Psoas muscle (tissue), 8 donors: ENCODE data around the gene GPATCH2. TPM values are rescaled to one million over a fixed set of nuclear protein-coding genes. Genes with fewer than 3 reads are reported as not detected.

Experiments
- ATAC-seq, 4 donors: fragments of 200-7000 bp; cut with Tn5 transposase; one replicate each; pipeline ENCODE4 v1.9.1; 2020; ENCODE audit warnings: moderate library complexity in 3 of 4, mild to moderate bottlenecking in 2 of 4
- DNase-seq, 2 donors: peaks; one replicate each; pipeline ENCODE4 v3.0.0-alpha.2; 2020
- H3K27ac ChIP-seq: fragments of 200-600 bp; one replicate; pipeline ENCODE4 v1.8.0; 2022
- H3K27me3 ChIP-seq, 3 donors: fragments of 200-600 bp in 1 of 3; one replicate each; pipeline versions ENCODE4 v1.6.1 to v1.8.0; 2013 to 2022; ENCODE audit warnings: low read length in 2 of 3, mild to moderate bottlenecking in 2 of 3, moderate library complexity in 1 of 3; ENCODE audit not compliant: insufficient read depth in 3 of 3
- H3K36me3 ChIP-seq, 2 donors: fragments of 200-600 bp in 1 of 2; one replicate each; pipeline versions ENCODE4 v1.6.1 to v1.8.0; 2013 to 2022; ENCODE audit warnings: low read depth in 1 of 2, mild to moderate bottlenecking in 1 of 2, moderate library complexity in 1 of 2; ENCODE audit not compliant: insufficient read depth in 1 of 2
- H3K4me1 ChIP-seq: fragments of 200-600 bp; one replicate; pipeline ENCODE4 v1.8.0; 2022
- H3K4me3 ChIP-seq: fragments of 200-600 bp; one replicate; pipeline ENCODE4 v1.8.0; 2022; ENCODE audit warnings: mild to moderate bottlenecking
- H3K9me3 ChIP-seq: fragments of 200-600 bp; one replicate; pipeline ENCODE4 v1.8.0; 2022
- WGBS, 3 donors: extraction: QIAGEN DNeasy Blood & Tissue Kit; methylation state at CpG; one replicate each; pipeline versions ENCODE4 v1.1.6 to v1.1.7; 2013; 5-methylcytosine and 5-hydroxymethylcytosine counted together
- intact Hi-C, 2 donors: fragments of 100-400 bp; cut with DNase I; formaldehyde crosslinking; loops; one replicate each; pipeline versions ENCODE4 v1.11.0 to v1.14.2; 2022
- polyA plus RNA-seq, 3 donors: library from polyadenylated mRNA; stranded (reverse); fragments of 200-250 nt; gene quantifications; one replicate each; pipeline ENCODE4 v1.2.3, GENCODE V29; 2013
- total RNA-seq, 4 donors: library from RNA; stranded (reverse); fragmentation: NEBNext Ultra II Directional in 2 of 4; extraction: Animal tissue kit (Norgen Biotek cat#: 25700) in 2 of 4; gene quantifications; one replicate each; pipeline versions ENCODE4 v1.2.1 to v1.2.4, GENCODE V29; 2021 to 2023
- TF ChIP-seq, protein P1 (sequence below): fragments of 200-600 bp; IDR thresholded peaks from one replicate; pipeline ENCODE4 v1.8.0; 2022; ENCODE audit warnings: antibody characterized with exemption
- donor health status: healthy with polysubstance abuse.
- donor health status: DM: no; HTN: no; CAD: no; lungs with moderate emphysema.
- donor health status: Bipolar disorder and iron deficiency.
- donor health status: healthy.
- donor health status: DM: yes; HTN: yes; CAD: no.
- donor health status: DM: no; HTN: no; CAD: no.
- donor health status: DM: no; HTN: no; CAD: no.
- donor health status: DM: yes; HTN: yes; CAD: no.

GPATCH2 gene
- total and polyA plus RNA-seq, 7 donors = 2.4 to 6.1 (median 3.7) TPM

DNA sequence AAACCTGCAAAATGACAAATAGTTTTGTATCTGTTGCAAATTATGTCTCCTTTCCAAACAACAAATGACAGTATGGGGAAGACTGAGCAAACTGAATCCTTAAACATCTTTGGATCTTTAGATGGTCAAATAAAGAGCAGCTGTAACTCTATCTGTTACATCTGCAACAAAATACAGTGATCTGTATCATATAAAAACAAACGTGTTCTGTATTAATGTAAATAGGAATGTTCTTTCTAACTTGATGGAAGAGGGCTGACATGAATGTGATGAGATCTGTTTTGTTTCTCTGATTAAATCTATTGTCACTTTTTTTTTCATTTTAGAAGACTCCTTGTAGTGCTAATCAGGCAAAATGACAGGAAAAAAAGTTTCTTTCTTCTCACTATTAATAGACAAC is 159.5 kb downstream of the GPATCH2 start:
- TF ChIP-seq, protein P1, sequence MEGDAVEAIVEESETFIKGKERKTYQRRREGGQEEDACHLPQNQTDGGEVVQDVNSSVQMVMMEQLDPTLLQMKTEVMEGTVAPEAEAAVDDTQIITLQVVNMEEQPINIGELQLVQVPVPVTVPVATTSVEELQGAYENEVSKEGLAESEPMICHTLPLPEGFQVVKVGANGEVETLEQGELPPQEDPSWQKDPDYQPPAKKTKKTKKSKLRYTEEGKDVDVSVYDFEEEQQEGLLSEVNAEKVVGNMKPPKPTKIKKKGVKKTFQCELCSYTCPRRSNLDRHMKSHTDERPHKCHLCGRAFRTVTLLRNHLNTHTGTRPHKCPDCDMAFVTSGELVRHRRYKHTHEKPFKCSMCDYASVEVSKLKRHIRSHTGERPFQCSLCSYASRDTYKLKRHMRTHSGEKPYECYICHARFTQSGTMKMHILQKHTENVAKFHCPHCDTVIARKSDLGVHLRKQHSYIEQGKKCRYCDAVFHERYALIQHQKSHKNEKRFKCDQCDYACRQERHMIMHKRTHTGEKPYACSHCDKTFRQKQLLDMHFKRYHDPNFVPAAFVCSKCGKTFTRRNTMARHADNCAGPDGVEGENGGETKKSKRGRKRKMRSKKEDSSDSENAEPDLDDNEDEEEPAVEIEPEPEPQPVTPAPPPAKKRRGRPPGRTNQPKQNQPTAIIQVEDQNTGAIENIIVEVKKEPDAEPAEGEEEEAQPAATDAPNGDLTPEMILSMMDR = no peak
- H3K4me3 ChIP-seq = no peak overlapping the region
- ATAC-seq (no peak), DNase-seq (no peak)
- H3K4me1 ChIP-seq = no peaks in the 10 kb centered on the region
- 72 to 79% (median 74%) methylated on average over 1 of the region's 1 CpG for WGBS, 3 donors
- H3K36me3 ChIP-seq = no peaks in the 10 kb centered on the region
- intact Hi-C loops = no loop called here
- H3K27ac ChIP-seq = no peak overlapping the region
- no peaks in the 10 kb centered on the region for H3K27me3 ChIP-seq
- no peaks in the 10 kb centered on the region for H3K9me3 ChIP-seq

- H3K9me3 ChIP-seq = no peaks in the 10 kb centered on the region
- TF ChIP-seq, protein P1 = no peak
- H3K27me3 ChIP-seq = no peaks in the 10 kb centered on the region
- no peak overlapping the region for H3K4me3 ChIP-seq
- no peaks in the 10 kb centered on the region for H3K4me1 ChIP-seq
- WGBS, 3 donors = 62 to 83% (median 70%) methylated on average over 1 of the region's 1 CpG
- no peaks in the 10 kb centered on the region for H3K36me3 ChIP-seq
- DNase-seq = no peak
- no peak overlapping the region for H3K27ac ChIP-seq
- intact Hi-C loops = no loop called here
- no peak for ATAC-seq
Measured at GRCh38 chr1:217469983-217470382, 160.9 kb downstream of the GPATCH2 start.

DNA sequence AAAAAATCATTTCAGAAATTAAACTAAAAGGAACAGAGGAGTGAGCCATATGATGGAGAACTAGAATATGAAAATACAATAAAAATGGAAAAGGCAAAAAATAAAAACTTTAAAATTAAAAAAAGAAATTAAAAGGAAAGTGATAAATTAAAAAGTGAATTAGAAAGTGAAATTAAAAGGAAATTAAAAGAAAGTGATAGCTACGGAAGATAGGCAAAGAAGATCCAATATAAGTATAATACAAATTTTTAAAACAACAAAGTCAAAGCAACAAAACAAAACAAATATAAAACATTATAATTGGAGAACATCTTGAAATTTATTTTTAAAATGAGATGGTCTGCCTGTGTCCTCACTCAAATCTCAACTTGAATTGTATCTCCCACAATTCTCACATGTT is 165.8 kb downstream of the GPATCH2 start:
- no peak overlapping the region for H3K4me3 ChIP-seq
- no peaks in the 10 kb centered on the region for H3K36me3 ChIP-seq
- ATAC-seq (no peak), DNase-seq (no peak)
- no peaks in the 10 kb centered on the region for H3K27me3 ChIP-seq
- TF ChIP-seq, protein P1 = no peak
- intact Hi-C loops = no loop called here
- no peaks in the 10 kb centered on the region for H3K4me1 ChIP-seq
- H3K27ac ChIP-seq = no peak overlapping the region
- no peaks in the 10 kb centered on the region for H3K9me3 ChIP-seq
- 96 to 97% (median 96%) methylated on average over 1 of the region's 1 CpG for WGBS, 3 donors

DNA sequence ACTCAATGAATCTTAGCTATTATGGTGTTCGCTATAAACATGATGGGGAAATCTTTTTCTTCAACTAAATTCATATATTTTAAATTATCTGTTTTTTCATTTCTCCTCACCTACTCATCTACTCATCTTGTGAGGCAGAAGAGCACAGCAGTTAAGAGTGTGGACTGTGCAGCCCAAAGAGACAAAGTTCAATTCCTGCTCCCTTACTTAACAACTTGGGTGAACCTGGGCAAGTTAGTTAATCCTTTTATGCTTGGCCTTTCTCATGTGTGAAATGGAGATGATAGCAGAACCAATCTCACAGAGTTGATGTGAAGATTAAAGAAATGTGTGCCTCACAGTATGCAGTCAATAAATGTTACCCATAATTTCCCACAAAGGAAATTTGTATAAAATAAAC is 168.2 kb downstream of the GPATCH2 start:
- Histone ChIP-seq H3K9me3 (no peaks in the 10 kb centered on the region), H3K27ac (no peak overlapping the region), H3K4me1 (no peaks in the 10 kb centered on the region), H3K4me3 (no peak overlapping the region), H3K36me3 (no peaks in the 10 kb centered on the region), H3K27me3 (no peaks in the 10 kb centered on the region)
- TF ChIP-seq, protein P1 = no peak
- ATAC-seq (no peak), DNase-seq (no peak)
- WGBS, 3 donors = 97 to 100% (median 98%) methylated on average over 1 of the region's 1 CpG
- intact Hi-C loops = no loop called here

- no peak overlapping the region for H3K4me3 ChIP-seq
- H3K27me3 ChIP-seq = no peaks in the 10 kb centered on the region
- ATAC-seq (no peak), DNase-seq (no peak)
- TF ChIP-seq, protein P1 = no peak
- 93 to 96% (median 94%) methylated on average over 2 of the region's 2 CpGs for WGBS, 3 donors
- no peak overlapping the region for H3K27ac ChIP-seq
- intact Hi-C loops = no loop called here
- H3K4me1 ChIP-seq = no peaks in the 10 kb centered on the region
- H3K36me3 ChIP-seq = no peaks in the 10 kb centered on the region
- no peaks in the 10 kb centered on the region for H3K9me3 ChIP-seq
Measured at GRCh38 chr1:217462159-217462558, 168.7 kb downstream of the GPATCH2 start.
